Measurements from ENCODE around the gene KIF26B.

The KIF26B gene

DNA sequence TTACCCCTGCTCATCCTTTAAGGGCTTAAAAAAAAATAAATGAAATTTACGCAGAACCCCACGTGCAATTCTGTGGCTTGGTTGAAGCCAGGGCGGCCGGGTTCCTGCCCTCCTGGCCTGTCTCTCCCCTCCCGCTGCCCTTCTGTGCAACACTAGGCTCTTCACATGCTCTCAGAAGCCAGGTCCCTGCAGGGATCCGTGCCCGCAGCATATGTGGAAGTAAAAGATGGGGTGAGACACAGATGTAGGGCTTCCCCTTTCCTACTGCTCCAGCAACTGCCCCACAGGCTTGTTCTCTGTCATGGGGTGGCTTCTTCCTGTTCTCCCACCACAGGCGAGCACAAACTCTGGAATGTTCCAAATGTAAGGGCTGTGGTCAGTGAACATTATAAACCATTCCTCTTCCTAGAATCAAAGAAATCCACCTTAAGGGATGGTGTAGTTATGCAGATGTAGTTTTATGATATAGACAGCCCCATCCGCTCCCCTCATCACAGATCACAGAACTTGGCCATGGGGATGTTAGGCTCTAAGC is 535.4 kb downstream of the KIF26B start:
- no peak for TF ChIP-seq CTCF (IDR thresholded peaks at IDR 0.05; ENCODE audit: low read depth, low read length, missing control alignments)
- DNase-seq (ENCODE audit: extremely low read depth, low read depth) = no peak

DNA sequence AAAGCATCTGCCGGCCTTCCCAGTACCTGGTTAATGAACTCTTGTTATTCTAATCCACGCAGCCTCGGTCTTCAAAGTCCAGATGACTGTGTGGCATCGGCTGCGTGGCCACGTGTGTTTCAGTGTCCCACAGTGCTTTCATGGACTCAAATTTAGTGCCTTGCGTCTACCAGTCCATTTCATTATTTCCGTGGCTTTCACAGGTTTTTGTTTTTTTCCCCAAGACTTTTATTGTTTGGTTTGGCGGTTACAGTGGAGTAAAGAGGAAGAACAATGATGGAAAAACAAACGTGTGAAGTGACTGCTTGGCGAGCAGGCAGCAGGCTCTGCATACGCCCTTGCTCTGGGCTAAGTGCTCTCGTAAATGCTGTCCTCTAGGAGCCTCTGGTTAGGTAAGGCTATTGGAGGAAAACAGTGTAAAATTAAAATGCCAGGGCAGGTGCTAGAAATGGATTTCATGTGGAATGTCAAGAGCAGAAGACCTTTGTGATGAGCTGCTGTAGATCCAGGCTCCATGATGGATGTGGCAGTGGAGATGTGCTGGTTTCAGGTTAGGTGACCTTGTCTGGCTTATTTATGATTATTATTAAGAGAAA is 536.3 kb downstream of the KIF26B start:
- TF ChIP-seq CTCF (IDR thresholded peaks at IDR 0.05; ENCODE audit: low read depth, low read length, missing control alignments) = no peak
- no peak overlapping the region for H3K4me3 ChIP-seq (replicated peaks; ENCODE audit: low read depth, low read length)
- no peak for DNase-seq (ENCODE audit: extremely low read depth, low read depth)

More for the DNA sequence above, 535.4 kb downstream of the KIF26B start:
- no peak overlapping the region for H3K4me3 ChIP-seq (replicated peaks; ENCODE audit: low read depth, low read length)

DNA sequence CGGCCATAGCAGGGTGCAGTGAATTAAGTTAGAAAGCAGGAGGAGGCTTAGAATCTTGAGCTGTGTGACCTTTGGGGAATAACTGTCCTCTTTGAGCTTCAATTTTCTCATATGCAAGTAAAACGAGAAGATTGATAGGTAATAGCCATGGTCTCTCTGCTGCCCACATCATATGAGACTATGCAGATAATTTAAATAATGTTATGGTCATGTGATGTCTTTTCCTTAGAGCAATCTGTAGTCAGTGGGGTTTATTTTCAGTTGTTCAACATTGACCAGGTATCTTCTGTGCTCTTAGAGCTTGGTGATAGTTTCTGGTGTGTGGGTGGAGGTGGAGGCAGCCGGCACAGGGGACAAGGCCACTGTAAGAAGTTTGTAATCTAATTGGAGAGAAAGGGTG is 537.1 kb downstream of the KIF26B start:
- TF ChIP-seq CTCF (IDR thresholded peaks at IDR 0.05; ENCODE audit: low read depth, low read length, missing control alignments) = no peak
- DNase-seq (ENCODE audit: extremely low read depth, low read depth) = no peak
- H3K4me3 ChIP-seq (replicated peaks; ENCODE audit: low read depth, low read length) = no peak overlapping the region

DNA sequence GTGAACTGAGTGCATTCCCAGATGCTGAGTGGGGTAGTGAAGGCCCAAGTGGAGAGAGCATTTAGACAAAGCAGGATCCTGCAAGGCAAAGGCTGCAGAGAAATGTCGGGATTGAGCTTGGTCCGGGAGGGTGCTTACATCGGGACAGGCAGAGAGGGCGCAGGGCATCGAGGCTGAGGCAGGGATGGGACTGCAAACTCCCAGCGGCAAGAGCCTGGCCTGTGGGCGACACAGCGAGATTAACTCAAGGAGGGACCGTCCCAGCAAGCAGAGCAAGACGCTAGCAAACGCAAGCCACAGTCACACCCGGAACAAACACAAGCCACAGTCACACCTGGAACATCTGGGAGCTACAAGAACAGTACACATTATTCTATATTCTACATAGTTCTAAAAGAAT is 537.5 kb downstream of the KIF26B start:
- DNase-seq (ENCODE audit: extremely low read depth, low read depth) = no peak
- no peak for TF ChIP-seq CTCF (IDR thresholded peaks at IDR 0.05; ENCODE audit: low read depth, low read length, missing control alignments)
- H3K4me3 ChIP-seq (replicated peaks; ENCODE audit: low read depth, low read length) = no peak overlapping the region

DNA sequence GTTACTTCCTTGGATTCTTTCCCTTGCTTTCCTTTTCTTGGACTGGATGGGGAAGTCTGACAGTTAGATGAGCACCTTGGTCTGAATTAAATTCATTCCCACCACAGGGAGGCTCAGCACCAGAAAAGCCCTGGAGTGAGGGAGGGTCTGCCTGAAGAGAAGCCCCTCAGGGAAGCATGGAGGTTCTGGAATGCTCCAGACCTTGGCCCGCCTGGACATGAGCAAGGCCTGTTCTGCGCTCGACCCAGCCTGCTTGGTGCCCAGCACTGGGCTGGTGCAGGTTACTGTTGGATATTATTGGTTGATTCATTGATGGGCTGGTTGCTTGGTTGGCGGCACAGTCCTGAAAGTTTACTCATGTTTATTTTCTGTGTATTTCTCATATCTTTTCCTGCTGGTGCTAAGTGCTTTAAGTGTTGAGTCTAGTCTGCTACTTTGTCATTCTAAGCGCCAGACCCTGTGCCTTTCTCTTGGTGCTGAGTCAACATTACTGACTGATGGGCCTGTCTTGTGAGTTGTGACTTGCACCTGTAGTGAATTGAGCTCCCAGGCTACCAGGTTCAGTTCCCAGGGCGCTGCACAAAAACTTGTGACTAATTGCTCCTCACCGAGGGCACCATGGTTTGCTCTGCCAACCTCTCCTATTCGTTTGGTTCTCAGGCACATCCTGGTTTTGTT is 538.5 kb downstream of the KIF26B start:
- H3K4me3 ChIP-seq (replicated peaks; ENCODE audit: low read depth, low read length) = no peak overlapping the region
- no peak for DNase-seq (ENCODE audit: extremely low read depth, low read depth)
- no peak for TF ChIP-seq CTCF (IDR thresholded peaks at IDR 0.05; ENCODE audit: low read depth, low read length, missing control alignments)

DNA sequence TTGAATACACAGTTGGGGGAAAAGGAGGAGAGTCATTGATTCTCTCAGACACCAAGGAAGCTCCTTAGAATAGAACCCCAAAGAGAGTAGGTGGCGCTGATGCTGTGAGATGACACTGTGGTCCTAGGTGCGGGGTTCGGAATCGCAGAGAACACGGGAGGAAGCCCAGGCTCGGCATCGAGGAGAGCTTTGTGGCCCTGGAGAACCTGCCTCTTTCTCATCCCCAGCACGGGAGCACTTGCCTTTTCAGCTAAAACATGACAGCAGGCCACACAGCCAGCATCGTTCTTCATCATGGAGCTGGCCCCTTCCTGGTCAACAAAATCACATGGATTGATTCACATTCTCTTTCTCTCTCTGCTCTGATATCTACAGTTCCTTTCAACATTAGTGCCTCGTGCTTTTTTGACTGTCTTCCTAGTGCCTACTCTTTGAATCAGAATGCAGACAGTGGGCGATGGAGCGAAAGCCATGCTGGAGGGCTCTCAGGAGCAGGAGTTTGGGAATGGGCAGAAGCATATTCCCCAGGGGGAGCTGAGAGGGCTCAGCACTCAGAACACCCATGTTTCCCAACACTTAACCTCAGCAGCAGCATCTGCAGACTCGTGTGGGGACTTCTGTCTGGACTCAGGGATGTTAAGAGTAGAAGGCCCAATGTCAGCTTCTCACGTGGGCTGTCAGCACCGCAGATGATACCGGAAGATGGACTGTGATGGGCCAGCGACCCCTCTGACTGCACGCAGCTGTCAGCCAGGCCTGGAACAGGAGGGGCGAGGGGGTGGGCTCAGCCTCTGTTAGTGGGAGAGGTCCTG is 539.4 kb downstream of the KIF26B start:
- no peak overlapping the region for H3K4me3 ChIP-seq (replicated peaks; ENCODE audit: low read depth, low read length)
- no peak for DNase-seq (ENCODE audit: extremely low read depth, low read depth)
- TF ChIP-seq CTCF (IDR thresholded peaks at IDR 0.05; ENCODE audit: low read depth, low read length, missing control alignments) = no peak

Measured in HFF-Myc (cell line).